Measurements from ENCODE around the gene AHNAK2.

AHNAK2 gene

DNA sequence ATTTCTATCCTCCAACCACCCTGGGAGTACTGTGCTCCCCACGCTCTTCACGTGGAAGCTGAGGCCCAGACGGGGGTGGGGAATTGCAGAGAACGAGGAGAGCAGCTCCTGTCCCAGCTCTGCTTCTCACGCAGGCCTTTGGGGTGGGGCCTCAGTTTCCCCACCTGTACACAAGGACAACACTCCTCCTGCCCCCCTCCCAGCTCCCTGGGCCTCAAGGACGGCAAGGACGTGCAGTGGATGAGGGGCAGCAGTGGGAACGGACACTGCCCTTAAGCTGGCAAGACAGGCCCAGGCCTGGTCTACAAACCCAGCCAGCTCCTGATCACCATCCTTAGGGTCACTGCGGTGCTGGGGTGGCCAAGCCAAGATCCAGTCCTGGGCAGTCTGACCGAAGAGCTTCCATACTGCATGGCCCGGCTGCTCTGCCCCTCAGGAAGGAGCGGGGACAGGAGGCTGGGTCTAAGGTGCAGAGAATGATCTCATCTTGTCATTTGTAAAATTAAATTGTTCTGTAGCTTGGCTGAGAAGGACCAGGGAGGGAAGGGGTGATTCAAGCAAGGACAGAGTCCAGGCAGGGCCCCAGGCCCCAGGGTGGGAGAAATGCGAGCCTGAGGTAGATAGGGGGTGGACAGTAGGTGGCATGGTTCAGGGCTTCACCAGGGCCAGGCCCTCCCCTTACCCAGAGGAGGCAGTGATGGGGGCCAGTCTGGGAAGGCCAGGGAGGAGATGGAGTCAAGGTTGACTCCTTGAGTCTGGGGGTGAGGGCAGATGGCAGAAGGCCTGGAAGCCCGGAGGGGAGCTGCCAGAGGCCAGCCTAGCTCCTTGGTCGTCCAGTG lies 6.1 kb upstream of the AHNAK2 start:
- peak; percentile 7 for DNase-seq

DNA sequence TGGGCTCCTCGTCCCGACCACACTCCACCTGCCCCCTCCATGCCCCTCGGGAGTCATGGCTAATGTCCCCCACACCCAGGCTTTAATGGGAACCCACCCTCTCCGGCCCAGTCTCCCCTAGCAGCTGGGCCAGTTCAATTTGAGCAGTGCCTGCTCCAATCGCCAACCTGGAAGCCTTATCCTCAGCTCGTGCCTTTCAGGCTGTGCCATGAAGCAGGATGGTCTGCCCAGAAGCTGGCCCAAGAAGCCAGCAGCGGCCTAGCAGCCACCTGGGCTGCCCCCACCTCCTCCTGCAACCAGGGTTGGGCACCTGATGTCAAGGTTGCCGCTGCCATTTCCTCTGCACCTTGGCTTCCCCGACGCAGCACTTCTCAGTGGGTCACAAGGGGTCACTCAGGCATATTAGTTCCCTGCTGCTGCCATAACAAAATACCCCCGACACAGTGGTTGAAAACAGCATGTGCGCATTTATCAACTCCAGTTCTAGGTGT lies 5.1 kb upstream of the AHNAK2 start:
- DNase-seq: peak; percentile 7

DNA sequence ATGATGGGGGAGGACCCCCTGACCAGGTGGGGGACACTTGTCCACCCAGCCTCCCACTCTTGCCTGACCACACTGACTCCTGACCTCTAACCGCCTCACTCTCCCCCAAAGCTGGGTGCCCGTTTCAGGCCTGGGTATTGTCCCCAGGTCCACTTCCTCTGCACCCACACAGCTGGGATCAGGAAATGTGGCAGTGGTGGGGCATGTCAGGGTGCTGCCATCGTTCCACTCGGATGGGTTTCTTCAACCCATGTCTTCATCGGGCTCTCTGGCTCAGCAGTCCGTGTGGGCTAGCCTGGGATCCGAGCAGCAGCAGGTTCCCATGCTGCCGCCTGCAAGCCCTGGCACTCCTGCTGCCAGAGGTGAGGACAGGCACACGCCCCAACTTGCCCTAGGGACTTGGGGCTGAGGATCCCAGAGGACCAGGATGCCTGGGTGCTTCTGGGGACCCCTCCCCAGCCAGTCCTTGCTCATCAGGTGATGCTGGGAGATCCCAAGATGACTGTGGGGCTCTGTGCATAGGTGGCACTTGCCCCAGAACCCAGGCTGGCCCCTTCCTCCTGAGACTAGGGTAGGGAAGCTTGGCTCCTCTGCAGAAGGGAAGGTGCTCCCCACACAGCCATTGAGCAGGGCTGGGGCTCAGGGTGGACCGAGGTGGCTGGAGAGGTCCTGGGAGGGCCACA lies 4.5 kb upstream of the AHNAK2 start:
- peak; percentile 11 for DNase-seq

DNA sequence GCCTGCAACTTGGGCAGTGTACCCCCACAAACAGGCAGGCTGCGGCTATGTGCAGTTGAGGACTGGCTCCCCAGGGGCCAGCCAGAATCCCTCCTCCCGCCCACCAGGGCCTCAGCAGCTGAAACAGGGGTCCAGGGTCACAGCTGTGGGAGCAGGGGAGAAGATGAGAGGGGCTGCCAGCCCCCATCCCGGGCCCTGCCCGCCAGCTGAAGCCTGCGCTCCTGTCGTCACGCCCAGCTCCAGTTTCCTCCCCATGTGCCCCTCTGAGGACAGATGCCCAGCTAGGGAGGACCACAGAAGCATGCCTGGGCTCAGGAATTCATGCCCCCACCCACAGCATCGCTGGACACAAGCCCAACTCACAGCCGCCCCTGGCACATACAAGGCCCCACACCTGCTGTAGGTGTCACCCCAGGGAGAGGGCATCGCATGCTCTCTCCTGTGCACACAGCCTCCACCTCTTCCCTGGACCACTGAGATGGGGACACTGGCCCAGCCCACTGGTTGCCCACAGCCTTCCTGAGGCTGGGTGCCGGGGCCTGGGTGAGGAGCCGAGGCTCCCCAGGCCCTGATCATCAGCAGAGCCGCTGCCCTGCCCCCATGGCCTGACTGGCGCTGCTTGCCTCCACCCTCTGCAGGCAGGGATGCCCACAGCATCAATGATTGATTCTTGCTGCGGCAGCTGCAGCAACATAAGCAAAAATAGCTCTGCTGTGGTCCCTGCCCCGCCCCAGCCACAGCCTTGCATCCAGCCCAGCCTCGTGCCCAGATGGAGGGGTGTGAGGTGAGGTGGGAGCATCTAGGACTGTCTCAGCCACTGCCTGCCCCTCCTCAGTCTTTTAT lies 3.7 kb upstream of the AHNAK2 start:
- DNase-seq: peak; percentile 13

DNA sequence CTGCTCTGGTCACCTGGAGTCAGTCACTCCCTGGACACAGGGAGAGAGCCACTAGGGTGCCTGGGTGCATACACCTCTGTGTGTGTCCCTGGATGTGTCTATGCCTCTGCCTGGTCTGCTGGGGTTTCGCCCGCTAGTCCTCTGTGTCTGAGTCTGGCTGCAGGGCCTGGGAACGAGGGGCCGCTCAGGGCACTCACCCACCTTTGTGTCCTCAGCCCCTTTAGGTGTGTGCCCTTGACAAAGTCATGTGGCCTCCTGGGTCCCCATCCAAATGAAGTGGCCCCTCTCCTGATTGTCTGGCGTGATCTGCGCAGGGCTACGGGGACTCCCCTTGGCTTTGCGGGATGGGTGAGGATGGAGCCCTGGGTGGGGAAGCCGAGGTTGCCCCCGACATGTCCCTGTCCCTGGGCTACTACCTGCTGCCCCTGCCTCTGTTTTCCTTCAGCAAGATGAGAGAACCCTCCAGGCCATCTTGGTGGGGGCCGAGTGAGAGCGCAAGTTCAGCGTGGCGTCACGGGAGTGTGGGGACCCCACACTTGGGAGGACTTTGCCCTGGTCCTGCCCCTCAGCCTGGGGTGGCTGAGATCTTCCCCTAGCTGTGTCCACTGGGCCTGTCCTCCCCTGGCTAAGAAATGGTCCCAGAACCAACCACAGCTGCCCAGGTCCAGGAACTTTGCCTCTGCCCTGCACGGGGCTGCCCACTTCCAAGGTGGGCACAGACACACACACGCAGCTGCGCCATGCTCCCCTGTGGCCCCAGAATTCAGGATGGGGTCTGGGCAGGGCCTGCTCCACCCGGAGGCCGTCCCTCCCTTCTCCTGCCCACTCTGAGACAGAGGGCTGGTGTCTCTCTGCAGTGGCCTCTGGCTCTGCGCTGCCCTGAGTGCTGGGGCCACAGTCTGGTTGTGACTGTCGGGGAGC lies 2.7 kb upstream of the AHNAK2 start:
- DNase-seq: peak; percentile 11

DNA sequence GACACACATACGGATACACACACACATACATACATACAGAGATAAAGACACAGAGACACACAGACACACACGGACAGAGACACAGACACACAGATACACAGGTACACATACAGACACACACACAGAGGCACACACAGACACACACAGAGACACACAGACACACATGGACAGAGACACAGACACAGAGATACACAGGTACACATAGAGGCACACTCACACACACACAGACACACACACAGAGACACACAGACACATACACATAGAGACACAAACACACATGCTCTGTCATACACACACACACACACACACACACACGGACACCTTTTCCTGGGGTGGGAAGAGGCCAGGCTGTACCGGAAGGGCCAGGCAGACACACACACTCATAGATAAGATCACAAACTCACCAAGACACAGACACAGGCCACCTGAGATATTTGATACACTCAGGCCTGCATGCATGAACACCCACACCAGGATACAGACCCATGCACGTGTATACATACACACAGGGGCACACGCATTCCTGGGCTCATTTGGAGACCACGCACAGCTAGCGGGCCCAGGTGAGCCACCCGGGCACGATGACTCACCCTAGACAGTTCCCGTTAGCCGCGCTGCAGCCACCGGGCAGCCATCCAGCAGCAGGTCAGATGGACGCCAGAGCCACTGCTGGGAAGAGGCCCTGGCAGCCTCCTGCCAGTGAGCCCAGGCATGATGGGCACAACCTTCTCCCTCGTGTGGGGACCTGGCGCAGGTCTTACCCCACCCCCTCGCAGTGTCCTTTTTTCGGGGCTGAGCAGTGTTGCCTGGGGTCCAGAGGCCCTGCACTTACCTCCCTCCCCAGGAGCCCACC lies 1.8 kb upstream of the AHNAK2 start:
- peak; percentile 13 for DNase-seq

DNA sequence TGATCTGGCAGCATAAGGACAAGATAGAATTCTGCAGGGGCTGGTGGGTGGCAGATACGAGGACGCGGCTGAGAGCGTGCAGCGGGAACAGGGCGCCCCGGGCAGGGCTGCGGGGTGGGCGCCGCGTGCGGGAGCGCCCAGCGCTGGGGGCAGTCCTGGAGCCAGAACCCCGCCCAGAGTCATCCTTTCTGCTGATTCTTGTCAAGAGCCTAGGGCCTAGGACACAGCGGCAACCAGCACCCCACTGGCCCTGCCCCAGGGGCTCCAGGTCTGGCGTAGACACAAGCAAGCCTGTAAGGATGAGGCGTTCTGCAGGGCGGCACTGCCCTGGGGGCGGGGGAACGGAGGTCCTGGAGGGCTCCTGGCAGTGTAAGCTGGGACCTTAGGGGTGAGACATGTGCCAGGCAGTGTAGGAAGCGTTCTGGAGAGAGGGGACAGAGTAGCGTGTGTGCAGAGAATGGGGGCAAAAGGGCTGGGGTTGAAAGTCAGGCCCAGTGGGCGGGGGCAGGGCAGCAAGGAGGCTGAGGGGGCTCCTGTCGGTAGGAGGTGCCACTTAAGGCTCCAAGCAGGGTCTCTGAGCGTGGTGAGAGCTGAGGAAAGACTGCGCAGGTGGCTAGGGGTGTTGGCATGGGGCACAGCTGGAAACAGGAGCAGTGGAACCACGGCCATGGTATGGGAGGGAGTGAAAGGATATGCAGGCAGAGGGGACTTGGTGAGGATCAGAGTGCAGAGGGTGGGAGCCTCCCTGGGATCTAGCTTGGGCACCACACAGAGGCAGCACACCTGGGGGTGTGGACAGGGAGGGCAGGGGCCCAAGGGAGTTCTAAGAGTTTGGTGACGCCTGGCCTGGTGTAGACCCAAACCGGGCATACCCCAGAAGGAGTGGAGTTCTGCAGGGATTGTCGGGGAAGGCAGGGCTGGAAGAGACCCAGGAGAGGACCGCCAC lies 845 bp upstream of the AHNAK2 start:
- DNase-seq: peak; percentile 14

DNA sequence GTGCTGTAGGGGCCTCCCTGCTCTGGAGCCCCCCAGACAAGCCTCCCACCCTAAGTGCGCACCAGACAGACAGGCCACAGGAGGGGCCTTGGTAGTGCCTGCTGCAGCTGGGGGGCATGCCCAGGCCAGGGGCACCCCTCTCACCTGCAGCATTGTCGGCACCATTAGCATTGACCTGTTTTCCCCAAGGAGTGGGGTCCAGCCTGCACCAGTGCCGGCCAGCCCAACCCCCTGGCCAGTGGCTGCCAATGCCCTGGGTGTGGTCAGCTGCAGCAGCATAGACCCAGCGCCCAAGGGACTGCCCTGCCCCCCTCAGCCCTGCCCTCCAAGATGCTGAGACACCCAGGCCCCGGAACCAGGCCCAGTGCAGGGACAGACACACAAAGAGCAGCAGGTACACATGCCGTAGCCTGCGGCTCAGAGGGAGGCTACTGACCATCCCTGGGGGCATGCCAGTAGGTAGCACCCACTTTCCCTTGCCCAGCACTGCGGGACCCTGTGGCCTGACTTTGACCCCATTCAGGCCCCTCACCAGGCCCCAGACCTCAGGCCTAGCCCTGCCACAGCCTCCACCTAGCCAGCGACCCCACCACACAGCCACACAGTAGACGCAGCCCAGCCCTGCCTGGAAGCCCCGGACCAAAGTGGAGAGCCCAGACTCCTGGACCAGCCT lies 1.0 kb downstream of the AHNAK2 start:
- peak; percentile 14 for DNase-seq

DNA sequence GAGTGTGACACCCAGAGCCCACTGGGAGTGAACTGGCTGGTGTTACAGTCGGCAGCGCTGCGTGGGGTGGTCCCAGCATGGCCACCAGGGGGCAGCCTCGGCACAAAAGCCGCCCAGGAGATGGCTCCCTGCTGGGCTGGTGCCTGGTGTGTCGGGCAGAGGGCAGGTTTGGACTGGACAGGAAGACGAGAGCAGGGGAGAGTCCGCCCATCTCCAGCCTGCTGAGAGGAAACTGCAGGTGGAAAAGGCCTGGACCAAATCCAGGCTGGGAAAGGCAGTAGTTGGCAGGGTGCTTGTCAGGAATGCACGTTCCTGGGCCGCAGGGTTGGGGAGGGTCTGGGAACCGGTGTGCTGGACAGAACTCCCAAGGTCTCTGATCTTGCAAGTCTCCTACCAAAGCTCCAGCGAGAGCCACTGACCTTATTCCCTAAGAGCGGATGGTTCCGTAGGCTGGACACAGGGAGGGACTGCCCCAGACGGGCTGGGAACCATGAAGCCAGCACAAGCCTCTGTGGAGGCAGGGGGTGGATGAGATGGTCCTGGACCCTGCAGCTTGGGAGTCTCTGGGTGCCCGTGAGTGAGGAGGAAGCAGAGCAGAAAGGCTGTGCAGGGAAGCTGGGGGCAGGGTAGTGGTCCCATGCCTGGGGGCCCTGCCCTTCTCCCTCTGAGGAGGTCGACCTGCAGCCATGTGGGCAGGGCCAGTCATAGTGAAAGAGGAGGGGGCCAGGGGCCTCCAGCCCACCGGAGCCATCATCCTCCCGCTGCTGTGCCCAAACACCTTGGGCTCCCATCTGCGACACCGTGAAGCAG lies 1.8 kb downstream of the AHNAK2 start:
- DNase-seq: peak; percentile 89

DNA sequence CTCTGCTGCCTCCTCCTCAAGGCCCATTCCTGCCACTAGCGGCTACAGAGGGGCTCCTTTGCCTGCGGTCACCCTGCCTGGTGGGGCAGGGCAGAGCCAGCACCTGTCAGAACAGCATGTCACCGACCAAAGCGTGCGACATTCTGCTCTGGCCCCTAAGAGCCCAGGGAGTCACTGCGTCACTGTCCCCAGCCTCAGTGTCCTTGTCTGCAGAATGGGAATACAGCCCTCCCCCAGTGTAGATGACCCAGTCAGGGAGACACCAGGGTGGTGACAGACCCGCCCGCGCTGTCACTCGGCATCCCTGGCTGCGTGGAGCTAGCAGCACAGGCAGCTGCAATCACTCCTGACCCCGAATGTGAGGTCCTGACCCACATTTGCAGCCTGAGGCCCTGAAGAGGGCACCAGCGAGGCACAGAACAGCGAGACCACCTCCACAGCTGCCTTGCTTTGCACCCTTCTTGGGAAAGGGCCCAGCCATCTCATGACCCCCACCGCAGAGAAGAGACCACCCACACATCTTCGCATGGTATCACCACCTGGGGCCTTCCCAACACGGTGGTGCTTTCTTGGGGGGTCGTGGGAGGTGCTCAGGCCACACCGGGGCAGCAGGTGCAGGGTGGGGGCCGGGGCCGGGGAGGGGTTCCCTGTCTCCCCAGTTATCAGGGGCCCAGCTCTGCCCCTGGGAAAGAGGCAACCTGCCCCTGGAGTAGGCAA lies 2.5 kb downstream of the AHNAK2 start:
- no peak for DNase-seq

DNA sequence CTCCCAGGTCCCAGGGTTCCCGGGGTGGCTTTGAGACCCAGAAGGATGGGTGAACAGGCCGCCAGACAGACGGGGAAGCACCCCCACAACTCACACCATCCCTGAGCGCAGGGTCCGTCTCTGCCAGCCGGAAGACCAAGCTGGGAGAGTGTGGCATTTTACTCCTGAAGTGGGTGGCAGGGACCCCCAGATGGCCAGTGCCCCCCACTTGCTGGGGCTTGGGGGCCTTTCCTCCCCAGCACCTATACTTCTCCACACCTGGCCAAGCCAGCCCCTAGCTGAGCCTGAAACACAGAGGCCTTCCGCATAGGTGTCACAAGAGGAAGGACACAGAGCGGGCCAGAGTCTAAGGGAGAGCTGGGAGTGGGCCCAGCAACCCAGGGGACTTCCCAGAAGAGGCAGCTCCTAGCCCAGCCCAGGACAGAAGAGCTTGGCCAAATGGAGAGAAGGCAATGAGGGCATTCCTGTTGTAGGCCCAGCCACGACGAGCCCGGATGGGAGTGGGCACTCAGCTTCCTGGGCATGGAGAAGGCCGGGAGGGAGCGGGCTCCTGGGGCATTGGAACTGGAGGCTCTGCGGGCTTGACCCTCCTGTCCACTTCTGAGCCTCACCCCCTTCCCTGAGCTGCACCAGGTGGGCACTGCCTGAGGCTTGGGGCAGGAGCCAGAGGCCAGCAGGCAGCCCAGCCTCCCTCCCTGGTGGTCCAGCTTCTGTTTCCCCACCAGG lies 3.3 kb downstream of the AHNAK2 start:
- no peak for DNase-seq

DNA sequence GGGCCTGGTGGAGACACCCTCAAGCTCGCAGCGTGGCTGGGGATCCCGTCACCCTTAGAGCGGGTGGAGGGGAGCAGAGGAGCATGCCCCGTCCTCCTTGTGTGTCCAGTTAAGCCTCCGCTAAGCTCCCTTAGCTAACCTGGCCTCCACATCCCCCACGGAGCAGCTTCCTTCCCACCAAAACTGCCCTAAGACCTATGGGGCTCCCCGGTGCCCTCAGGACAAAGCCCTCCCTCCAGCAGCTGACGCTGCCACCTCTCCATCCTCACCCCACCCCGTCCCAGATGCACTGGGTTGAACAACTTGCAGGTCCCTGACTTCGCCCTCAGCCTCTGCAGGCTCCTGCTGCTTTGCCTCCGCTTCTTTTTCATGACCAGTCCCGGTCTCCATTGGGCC lies 4.0 kb downstream of the AHNAK2 start:
- DNase-seq: no peak

DNA sequence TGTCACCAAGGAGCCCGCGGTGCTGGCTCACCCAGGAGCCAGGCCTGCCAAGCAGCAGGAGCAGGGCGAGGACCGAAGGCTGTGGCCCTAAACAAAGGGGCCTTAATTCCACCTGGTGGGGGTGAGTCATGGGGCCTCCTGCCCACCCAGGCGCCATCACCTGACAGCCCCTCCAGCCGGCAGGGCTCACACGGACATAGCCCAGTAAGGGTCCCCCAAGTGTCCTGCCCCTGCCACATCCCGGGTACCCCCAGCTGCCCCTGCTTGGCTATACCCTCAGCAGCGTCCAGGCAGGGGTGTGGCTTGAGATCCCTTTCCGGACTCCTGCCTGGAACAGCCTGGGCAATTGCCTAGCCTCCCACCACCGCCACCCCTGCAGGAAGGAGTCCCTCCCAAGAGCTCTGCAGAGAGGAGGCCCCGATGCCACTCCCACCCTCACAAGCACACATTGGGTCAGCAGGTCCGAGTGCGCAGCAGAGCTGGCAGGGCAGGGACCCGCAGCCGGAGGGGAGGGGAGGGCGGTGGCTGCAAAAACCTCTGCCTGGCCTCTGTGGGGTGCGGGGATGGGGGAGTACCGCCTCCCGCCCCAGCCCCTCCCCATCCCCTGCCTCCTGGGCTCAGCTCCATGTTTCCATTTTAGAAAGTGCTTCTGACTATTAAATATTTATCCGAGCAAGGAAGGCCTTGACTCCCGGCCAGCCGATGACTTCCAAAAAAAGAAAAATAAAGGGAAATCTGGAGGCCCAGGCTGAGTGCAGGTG lies 4.6 kb downstream of the AHNAK2 start:
- no peak for DNase-seq

DNA sequence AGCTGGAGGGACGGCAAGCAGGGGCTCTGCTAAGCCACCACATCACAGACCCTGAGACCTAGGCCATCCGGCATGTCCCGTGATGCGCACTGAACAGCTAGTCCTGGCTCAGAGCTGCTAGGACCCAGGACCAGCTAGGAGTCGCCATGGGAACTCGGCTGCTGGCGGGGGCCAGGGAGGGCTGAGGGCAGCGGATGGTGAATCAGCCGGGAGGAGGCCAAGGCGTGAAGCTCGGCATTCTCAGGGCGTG lies 5.1 kb downstream of the AHNAK2 start:
- no peak for DNase-seq

DNA sequence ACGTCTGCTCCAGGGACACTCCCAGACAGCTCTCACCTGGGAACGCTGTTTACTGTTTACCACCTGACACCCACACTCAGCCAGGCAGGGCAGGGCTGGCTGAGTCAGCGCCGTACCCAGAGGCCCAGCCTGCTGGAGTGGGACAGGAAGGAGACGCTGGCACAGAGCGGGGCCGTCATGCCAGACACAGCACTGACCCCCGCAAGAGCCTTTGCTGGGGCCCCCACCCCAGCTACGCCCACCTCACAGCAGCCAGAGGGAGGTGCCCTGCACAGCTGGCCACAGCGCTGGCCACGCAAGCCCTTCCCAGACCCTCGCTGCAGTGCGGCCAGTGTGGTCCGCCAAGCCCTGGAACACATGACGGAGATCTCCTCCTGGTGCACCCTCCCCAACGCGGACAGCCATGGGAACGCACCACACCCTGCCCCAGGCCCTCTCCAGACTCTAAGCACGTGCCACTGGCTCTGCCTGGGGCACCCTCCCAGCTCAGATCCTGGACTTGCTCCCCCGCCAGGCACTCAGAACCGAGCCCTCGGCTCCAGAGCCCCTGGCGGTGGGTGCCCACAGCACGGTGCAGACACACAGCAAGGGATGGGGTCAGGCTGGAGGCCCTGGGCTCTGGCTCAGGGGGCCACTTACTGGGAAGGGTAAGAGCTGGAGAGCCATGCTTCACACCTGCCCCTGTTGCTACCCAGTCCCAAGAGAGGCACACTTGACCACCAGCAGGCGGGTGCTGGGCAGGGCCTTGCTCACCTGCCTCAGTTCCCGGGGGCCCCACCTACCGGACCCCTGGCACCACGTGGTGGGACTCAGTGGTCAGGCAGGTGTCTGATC lies 5.7 kb downstream of the AHNAK2 start:
- DNase-seq: no peak
